GM18907 (cell line): ENCODE measurements around the gene FYN.
A peak's percentile ranks its signal among the peaks of the same experiment; 100 is the strongest.

Experiments
- ATAC-seq: cut with Tn5 transposase; IDR thresholded peaks from one replicate; pipeline ENCODE4 v1.9.1; 2021; ENCODE audit warnings: mild to moderate bottlenecking, moderate library complexity; ENCODE audit not compliant: unreplicated experiment

The FYN gene

DNA sequence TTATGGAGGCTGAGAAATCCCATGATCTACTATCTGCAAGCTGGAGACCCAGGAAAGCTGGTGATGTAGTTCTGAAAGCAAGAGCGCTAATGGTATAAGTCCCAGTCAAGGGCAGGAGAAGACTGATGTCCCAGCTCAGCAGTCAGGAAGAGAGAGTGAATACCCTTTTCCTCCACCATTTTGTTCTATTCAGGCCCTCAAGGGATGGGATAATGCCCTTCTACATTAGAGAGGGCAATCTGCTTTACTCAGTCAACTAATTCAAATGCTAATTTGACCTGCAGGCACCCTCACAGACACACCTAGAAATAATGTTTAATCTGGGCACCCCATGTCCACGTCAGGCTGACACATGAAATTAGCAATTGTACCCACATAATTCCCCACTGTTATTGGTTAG, 10.8 kb upstream of the FYN start:
- no peak for ATAC-seq

DNA sequence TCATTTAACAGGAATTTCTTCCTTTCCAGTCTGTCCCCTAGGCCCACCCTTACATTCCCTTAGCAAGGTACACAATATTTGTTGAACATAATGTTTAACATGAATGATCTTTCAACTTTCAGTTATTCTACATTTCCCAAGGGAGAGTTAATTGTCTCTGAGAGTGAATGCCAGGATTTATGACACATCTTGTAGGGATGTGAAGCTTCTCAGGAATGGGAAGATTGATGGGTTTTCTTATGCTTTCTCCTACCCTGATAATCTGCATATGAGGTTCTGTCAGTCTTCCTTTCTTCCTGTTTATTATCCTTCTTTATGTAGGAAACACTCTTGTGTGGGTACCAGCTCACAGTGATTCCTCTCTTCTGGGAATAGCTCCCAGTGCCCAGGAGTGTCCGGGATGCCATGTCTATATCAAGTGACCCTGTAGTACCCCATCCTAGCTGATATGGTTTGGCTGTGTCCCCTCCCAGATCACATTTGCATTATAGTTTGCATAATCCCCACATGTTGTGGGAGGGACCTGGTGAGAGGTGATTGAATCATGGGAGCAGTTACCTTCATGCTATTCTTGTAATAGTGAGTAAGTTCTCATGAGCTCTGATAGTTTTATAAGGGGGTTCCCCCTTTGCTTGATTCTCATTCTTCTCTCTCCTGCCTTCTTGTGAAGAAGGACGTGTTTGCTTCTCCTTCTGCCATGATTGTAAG, 7.1 kb upstream of the FYN start:
- no peak for ATAC-seq

DNA sequence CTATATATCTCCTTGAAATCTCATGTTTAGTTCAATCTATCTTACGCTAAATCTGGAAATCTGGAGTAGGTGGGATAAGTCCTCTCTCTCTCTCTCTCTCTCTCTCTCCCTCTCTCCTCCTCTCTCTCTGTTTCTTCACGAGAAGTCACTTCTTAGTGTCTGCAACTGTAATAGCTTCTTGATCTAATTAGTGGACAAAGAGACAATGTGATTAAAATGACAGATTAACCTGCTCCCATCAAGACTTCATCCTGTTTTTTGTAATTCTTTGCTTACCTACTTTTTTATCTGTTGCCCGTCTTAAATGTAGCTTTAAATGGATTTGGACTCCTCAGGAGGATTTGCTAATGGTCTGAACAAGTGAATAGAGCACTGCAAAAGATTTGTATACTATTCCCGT, 2.5 kb upstream of the FYN start:
- ATAC-seq = no peak

DNA sequence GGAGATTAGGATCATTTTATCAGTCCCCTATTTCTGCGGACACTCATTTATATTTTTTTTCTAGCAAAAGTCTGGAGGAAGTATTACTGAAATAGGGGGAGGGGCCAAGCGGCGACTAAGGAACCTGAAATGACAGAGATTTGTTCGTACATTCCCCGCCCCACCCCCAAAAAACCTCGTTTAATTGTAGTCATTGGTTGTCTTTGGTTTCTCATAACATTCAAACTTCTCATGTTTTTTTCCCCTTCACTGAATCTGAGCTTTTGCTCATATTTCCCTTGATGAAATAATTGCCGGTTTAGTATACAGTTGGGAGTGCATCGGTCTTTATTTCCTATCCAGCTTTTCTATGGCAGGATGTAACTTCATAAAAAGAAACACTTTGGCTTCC, 768 bp upstream of the FYN start:
- no peak for ATAC-seq

DNA sequence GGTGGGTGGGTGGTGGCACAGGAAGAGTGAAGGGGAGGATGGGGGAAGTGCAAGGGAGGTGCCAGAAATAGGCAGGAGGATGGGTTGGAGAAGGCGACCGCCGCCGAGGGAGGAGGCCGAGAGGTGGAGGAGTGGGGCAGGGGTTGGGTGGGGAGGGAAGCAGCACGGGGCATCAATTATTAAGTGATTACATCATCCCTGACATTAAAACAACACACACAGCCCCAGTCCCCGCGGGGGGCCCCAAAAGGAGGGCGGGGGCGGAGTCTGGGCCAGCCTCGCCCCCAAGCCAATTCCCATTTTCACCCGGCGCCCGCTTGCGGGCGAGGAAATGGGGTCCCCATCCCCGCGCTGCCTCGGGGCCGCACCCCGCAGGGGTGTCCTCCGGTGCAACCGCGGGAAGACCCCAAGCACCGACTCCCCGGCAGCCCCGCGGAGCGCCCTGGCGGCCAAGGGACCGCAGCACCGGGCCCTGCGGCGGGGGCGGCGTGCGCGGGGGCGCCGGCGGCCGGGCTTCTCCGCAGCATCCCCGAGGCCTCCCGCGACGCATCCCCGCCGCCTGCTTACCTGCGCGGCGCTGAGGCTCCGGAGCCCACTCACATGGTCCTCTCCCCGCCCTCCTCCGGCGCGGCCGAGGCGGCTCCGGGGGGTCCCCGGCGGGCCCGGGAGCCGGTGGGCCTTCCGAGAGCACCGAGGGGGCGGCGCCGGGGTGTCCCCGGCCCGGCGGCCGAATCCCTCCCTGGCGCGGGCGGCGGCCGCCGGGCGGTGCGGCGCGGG, 663 bp downstream of the FYN start:
- ATAC-seq = peak; percentile 29

DNA sequence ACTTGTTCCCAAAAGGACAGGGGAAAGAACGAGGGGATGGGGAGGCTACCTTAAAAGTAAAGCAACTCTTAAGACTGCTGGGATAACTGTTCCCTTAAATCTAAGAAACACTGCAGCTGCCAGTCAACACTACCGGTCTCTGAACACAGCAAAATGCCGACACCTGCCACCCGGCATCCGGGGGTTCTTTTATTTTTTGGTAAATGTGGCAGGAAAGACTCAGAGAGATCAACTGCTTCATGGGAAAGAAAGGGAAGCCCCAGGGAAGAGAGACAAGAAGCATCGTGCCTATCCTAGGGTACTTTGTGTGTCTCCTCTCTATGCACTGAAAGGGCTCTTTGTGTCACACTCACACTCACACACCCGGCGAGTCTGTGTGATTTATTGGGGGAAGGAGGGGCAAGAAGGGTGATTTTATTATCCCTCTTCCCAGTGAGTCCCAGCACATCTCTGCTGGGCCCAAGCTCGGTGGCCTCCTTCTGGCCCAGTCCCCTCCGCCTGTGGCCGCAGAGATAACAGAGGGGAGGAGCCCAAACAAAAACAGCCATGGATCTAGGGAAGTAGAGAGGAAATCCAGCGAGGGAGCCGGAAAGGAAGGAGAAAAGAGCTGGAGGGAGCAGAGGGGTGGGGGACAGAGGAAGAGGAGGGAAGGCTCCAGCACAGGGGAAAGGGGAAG, 1.4 kb downstream of the FYN start:
- ATAC-seq = no peak

DNA sequence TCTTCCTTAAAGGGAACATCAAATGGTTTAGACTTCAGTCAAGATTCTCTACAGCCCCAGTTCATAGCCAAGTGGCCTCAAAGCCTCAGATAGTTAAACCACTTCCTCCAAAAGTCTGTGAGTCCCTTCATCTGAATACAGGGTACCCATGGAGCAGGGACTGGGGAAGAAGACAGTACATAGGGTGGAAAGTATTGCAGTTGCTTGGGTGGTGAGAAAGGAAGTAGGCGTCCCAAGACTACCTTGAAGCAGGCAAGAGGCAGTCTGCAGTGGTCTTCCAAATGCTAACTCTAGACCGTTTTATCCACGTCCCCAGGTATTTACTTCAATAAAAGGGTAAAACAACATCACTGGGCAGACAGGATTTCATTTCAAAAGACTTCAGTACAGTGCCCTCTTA, 2.0 kb downstream of the FYN start:
- ATAC-seq = no peak

DNA sequence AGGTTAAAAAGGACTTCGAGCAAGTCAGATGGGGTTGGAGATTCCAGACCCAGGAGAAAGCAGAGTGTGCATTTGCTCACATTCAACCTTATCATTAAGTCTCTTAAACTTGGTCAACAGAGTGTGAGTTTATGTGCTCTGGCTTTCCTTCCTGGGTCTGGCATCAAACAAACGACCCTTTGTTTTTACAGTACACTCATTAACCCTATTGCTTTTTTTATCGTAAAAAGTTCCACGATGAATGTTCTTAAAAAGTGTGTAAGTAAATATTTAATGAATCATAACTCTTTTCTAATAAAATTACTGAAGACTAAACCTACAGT, 2.5 kb downstream of the FYN start:
- ATAC-seq = no peak

DNA sequence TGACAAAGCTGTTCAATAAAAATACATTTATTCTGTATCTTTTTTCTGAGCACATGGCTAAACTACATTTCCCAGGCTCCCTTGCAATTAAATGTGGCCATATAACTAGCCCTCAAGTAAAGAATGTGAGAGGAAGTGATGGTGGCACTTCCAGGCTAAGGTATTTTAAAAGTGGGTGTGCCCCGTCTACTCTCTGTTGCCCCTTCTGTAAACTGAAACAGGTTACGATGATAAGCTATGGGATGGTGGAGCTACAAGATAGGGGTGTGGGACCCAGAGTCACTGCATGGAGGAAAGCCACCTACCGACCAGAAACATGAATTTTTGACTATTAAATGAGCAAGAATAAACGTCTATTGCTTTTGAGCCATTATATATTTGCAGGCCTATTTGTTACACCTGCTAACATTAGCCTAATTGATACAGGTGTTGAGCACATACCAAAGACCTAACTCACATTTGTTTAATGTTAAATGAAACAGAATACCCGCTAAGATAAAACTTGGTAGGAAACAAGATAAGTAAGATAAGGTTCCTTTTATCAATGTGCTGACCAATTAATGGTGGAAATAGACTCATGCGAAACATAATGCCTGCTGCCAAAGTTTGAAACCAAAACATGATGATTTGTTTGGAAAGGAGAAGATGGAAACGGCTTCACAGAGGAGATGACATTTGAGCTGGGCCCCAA, 3.1 kb downstream of the FYN start:
- ATAC-seq = no peak

DNA sequence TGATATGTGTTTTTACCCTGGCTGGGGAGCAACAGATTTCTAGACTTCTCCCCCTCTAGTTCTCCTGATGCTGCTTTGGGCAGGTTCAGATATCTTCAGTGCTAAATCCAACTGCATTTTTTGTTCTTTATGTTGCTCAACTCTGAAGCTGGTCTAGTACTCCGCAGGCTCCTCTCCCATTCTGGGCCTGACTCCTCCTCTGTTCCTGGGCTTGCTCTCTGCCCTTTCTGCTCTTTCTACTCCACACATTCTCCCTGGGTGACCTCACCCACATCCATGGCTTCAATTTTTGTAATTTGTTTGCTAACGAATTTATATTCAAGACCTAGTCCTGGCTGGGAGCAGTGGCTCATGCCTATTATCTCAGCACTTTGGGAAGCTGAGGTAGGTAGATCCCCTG, 6.4 kb downstream of the FYN start:
- no peak for ATAC-seq

DNA sequence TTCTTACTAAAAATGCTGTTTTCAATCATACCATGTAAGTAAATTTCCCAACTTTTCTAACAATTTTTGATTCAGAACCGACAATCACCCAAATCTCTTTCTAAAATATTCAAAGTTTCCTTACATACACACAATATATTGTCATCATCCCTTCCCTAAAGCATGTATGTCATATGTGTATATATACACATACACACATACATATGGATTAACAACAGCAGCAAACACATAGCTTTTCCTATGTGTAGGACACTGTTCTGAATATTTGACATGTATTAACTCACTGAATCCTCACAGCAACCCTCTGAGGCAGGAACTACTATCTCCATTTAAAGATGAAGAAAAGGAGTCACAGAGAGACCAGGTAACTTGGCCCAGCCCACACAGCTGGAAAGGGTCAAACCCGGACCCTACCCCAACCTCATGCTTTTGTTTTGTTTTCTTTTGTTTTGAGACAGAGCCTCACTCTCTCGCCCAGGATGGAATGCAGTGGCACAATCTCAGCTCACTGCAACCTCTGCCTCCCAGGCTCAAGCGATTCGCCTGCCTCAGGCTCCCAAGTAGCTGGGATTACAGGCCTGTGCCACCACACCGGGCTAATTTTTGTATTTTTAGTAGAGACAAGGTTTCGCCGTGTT, 7.2 kb downstream of the FYN start:
- no peak for ATAC-seq

DNA sequence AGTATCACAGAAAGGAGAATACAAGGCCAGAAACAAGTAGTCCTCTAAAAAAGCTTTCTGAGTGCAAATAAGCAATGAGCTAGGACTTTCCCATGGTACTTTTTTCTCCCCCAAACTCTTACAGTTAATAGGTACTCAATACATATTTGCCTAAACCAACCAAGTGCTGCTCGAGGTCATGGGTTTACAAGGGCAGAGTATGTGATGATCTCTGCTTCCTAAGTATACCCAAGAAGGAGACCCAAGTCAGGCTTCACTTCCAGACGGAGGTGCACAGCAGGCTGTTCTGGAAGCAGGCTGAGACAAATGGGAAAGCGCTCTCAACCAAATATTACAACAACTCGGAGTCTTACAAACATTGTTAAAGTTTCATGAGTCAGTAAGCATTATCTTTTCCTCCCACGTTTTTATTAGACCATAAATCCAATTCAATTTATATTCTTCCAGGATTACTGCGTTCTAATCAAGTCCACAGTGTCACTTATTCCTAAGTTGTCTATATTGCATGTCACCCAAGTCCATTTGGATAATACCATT, 8.1 kb downstream of the FYN start:
- no peak for ATAC-seq

DNA sequence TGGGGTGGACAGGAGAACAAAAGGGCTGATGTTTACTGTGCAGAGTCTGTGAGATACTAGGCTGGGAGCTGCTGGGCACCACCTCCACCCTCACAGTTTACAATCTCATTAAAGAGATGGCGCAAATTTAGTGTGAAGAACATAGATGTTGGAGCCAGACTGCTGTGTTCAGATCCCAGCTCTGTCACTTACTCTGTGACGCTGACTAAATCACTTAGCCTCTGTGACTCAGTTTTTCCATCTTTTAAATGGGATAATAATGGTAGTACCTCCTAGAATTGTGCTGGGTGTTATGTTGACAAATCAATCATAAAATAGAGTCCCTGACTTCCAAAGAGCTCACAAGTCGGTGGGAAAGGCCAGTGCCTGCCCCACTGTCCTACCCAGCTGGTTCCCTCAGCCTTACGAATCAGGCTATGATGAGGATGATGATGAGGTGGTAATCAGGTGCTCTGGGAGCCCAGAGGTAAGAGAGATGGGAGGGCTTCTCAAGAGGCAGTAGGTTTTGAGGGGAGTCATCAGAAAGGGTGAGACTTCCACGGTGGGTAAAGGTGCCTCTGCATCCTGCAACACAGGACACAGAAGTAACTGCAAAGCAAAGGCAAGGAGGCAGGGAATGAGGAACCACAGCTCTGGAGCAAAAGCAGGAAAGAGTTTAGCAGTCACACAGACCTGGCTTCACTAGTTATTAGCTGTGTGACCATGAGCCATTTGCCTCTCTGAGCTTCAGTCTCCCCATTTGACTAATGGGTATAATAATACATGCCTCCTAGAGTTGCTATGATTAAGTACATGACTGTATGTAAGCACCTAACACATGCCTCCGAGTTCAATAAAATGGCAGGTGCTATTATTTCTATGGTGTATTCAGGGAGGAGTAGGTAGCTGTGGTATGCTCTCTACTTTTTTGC, 8.9 kb downstream of the FYN start:
- ATAC-seq = no peak

DNA sequence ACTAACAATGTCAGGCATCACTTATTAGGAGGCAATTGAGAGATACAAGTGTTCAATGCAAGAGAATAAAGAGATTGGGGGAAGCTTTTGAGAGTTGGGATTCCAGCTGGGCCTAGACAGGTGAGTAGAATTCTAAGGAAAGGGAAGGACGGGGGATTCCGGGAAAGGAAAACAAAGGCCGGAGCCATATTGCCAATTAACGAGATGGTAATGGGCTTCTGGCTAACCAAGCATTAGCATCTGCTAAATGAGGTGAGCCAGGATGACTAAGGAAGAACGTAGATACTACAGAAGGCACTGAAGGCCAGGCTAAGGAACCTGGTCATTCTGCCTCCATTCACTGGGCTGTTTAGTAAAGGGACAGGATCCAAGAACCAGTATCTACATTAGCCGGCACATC, 10.5 kb downstream of the FYN start:
- no peak for ATAC-seq

DNA sequence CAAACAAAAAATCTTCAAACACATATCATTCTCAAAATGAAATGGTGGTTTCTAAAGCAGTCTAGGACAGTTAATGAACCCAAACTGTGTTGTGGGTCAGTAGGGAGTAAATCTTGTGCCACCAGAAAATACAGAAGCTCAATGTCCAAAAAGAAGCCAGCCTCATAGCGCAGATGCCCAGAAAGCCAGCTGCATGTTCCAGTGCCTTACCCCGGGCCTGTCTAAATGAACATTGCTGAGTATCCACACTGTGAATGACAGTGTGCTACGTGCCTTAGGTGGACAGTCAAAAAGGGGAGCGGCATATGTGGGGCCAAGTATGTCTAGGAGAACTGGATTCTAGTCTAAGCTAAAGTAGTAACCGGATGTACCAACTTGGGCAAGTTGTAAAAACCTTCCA, 10.9 kb downstream of the FYN start:
- ATAC-seq = no peak

DNA sequence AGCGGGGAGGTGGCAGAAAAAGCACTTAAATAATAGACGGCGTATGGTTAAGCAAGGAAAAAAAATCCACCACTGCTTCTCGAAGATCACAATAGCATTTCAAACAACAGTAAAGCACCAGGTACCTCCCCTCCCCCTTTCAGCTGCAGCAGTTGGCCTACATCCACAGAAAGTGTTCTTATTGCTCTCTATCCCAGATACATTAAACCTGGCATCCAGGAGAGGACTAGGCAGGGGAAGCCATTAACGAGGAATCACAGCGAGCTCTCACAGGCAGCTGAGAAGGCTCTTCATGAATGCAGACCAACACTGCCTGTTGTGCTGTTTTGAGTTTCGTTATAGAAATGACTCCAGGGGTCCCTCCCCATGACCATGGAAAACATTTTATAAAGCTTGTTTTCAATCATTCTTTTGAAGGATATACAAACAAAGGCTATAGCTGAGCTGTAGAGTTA, 11.8 kb downstream of the FYN start:
- no peak for ATAC-seq

DNA sequence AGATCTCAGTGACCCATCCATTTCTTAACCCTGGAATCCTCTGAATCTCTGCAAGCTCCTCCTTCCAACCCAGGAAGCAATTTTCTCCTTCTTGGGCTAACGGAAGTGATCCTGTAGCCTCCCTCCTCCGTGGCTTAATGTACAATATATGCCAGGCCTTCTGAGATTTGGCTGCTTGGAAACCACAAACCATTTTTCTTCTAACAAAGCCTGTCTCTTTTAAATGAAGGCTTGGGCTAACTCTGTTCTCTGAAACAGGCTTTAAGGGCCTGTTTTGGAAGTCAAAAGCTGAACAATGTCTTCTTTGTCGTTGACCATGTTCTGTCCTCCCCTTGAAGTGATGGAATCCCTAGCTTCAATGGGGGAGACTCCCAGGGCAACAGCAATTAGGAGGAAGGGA, 14.9 kb downstream of the FYN start:
- no peak for ATAC-seq

DNA sequence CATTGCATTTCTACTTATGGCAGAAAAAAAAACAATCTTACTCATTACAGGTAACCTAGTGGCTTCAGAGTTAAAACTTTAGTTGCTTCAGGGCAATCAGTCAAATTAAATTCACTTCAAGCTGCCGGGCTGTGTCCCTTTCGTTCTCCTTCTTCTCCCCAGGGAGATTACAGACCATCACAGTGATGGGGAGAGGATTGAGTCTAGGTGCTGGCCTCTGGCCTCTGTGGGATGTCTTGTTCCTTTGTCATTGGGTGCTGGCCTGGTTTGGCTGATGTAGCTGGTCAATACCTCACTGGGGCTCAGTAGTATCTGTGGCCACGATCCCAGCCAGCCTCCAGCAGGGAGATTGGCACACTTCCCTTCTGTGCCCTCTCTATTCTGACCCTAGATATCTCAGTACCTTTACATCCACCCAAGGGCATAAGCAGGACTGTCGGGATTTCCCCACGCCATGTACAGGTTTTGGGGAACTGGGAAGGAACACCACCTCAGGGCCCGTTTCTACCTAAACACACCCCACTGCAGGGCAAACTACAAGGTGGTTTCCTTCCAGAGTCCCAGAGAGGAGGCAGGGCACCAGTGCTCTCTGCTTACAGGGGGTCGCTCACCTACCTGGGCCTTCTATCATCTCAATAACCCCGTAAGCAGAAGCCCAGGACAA, 15.4 kb downstream of the FYN start:
- ATAC-seq = no peak

DNA sequence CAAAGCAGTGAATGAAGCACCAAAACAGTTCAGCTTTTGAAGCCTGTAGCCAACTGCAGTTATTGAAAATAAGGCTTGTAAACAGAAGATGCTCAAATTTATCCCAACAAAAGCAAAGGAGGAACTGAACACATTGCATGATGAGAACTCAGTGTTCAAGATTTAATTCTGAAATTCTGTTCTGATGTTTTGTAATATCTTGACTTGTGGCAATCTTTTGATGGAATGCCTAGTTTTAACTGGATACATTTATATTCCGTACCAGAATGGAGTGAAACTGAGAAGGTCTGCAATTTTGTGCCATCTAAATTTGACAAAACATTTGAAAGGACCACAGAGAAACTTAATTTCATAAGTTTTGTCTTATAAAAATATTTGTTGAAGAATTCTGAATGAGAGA, 17.5 kb downstream of the FYN start:
- ATAC-seq = no peak
